ENCODE measurements around the gene CTLA4.

Gene CTLA4

DNA sequence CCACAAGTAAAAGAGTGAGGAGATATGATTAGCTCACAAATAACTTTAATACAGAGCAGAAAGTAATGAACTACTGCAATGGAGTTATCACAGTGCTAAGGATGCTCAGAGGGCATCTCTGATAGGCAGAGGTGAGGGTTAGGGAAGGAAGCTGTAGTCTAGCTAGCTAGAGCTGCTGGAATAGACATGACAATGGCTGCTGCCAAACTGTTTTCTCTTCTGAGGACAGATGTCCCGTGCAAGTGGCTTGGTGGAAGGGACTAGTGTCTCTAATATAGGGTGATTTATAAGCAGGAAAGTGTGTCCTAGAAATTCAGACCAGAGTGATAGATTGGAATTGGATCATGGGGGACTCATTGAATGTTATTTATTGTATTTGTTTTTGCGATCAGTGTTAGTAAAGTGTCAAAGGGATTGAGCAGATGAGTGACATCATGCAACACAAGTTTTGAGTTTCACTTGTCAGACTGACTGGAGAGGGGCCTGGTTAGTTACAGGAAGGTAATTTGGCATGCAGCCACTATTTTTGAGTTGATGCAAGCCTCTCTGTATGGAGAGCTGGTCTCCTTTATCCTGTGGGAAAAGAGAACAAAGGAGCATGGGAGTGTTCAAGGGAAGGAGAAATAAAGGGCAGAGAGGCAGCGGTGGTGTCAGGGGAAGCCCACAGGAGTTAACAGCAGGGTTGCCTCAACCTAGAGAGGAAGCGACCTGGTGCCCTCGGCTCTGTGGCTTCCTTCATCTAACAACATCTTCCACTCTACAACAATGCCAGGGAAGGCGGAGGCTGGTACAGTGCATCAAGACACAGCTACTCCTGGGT is 1.9 kb downstream of the CTLA4 start:
- FAIRE-seq: no peak
- TF ChIP-seq, protein P1, sequence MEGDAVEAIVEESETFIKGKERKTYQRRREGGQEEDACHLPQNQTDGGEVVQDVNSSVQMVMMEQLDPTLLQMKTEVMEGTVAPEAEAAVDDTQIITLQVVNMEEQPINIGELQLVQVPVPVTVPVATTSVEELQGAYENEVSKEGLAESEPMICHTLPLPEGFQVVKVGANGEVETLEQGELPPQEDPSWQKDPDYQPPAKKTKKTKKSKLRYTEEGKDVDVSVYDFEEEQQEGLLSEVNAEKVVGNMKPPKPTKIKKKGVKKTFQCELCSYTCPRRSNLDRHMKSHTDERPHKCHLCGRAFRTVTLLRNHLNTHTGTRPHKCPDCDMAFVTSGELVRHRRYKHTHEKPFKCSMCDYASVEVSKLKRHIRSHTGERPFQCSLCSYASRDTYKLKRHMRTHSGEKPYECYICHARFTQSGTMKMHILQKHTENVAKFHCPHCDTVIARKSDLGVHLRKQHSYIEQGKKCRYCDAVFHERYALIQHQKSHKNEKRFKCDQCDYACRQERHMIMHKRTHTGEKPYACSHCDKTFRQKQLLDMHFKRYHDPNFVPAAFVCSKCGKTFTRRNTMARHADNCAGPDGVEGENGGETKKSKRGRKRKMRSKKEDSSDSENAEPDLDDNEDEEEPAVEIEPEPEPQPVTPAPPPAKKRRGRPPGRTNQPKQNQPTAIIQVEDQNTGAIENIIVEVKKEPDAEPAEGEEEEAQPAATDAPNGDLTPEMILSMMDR (IDR thresholded peaks at IDR 0.05; ENCODE audit: insufficient read depth, missing control alignments): no peak
- DNase-seq (ENCODE audit: insufficient read length, low spot score): no peak

DNA sequence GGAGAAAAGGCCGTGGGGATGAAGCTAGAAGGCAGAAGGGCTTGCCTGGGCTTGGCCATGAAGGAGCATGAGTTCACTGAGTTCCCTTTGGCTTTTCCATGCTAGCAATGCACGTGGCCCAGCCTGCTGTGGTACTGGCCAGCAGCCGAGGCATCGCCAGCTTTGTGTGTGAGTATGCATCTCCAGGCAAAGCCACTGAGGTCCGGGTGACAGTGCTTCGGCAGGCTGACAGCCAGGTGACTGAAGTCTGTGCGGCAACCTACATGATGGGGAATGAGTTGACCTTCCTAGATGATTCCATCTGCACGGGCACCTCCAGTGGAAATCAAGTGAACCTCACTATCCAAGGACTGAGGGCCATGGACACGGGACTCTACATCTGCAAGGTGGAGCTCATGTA is 2.9 kb downstream of the CTLA4 start:
- DNase-seq (ENCODE audit: insufficient read length, low spot score) (no peak), FAIRE-seq (no peak)
- TF ChIP-seq, protein P1 (IDR thresholded peaks at IDR 0.05; ENCODE audit: insufficient read depth, missing control alignments): no peak

DNA sequence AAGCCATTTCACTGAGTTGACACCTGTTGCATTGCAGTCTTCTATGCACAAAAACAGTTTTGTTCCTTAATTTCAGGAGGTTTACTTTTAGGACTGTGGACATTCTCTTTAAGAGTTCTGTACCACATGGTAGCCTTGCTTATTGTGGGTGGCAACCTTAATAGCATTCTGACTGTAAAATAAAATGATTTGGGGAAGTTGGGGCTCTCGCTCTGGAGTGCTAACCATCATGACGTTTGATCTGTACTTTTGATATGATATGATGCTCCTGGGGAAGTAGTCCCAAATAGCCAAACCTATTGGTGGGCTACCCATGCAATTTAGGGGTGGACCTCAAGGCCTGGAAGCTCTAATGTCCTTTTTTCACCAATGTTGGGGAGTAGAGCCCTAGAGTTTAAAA is 3.4 kb downstream of the CTLA4 start:
- FAIRE-seq (no peak), DNase-seq (ENCODE audit: insufficient read length, low spot score) (no peak)
- TF ChIP-seq, protein P1 (IDR thresholded peaks at IDR 0.05; ENCODE audit: insufficient read depth, missing control alignments): no peak

DNA sequence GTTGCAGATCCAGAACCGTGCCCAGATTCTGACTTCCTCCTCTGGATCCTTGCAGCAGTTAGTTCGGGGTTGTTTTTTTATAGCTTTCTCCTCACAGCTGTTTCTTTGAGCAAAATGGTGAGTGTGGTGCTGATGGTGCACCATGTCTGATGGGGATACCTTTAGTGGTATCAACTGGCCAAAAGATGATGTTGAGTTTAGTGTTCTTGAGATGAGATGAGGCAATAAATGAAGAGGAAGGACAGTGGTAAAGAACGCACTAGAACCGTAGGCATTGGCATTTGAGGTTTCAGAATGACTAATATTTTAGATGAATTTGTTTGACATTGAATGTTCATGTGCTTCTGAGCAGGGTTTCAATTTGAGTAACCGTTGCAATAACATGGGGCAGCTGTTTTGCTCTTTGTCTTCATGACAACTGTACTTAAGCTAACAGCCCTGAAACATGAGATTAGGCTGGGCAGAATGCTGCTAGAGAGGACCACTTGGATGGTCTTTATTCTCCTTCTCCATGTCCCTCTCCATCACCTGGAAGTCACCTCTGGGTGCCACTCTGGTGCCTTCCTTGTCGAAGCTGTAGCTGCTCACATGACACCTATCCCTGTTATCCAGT is 3.9 kb downstream of the CTLA4 start:
- FAIRE-seq: no peak
- TF ChIP-seq, protein P1 (IDR thresholded peaks at IDR 0.05; ENCODE audit: insufficient read depth, missing control alignments): no peak

DNA sequence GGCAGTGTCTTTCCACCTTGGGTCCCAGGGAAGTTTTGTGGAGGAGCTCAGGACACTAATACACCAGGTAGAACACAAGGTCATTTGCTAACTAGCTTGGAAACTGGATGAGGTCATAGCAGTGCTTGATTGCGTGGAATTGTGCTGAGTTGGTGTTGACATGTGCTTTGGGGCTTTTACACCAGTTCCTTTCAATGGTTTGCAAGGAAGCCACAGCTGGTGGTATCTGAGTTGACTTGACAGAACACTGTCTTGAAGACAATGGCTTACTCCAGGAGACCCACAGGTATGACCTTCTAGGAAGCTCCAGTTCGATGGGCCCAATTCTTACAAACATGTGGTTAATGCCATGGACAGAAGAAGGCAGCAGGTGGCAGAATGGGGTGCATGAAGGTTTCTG is 5.9 kb downstream of the CTLA4 start:
- no peak for DNase-seq (ENCODE audit: insufficient read length, low spot score)
- FAIRE-seq: no peak
- TF ChIP-seq, protein P1 (IDR thresholded peaks at IDR 0.05; ENCODE audit: insufficient read depth, missing control alignments): no peak

More for the DNA sequence above, 3.9 kb downstream of the CTLA4 start:
- DNase-seq (ENCODE audit: insufficient read length, low spot score): no peak

DNA sequence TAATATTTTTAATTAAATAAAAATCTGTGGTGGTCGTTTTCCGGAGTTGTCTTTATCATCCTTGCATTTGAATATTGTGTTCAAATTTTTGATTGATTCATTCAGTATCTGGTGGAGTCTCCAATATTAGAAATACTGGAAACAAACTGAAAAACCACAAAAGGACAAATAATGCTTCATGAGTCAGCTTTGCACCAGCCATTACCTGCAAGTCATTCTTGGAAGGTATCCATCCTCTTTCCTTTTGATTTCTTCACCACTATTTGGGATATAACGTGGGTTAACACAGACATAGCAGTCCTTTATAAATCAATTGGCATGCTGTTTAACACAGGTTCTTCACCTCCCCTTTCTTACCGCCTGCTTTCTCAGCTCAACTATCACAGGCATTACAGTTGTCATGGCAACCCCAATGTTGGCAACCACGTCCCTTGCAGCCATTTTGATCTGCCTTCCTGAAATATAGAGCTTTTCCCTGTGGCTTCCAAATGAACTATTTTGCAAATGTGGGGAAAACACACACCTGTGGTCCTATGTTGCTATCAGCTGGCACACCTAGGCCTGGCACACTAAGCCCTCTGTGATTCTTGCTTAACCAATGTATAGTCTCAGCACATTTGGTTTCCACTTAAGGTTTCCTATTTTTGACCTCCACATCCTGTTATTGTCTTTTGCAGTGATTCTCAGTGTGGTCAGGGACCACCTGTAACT is 6.5 kb downstream of the CTLA4 start:
- DNase-seq (ENCODE audit: insufficient read length, low spot score) (no peak), FAIRE-seq (no peak)
- TF ChIP-seq, protein P1 (IDR thresholded peaks at IDR 0.05; ENCODE audit: insufficient read depth, missing control alignments): no peak
